HG03571 (cell line): ENCODE results near the gene PVALB.

ENCODE experiments used
- ATAC-seq: cut with Tn5 transposase; IDR thresholded peaks from one replicate; pipeline ENCODE4 v1.9.1; 2021; ENCODE audit not compliant: unreplicated experiment

Gene PVALB

GRCh38 chr22:36815558-36816338, 1.1 kb downstream of the PVALB start:
- no peak for ATAC-seq

- no peak for ATAC-seq
Measured at GRCh38 chr22:36814801-36815200, 2.0 kb downstream of the PVALB start.

GRCh38 chr22:36811094-36811800, 5.6 kb downstream of the PVALB start:
- ATAC-seq, result no peak

- no peak for ATAC-seq
Measured at GRCh38 chr22:36809351-36809750, 7.5 kb downstream of the PVALB start.

GRCh38 chr22:36808721-36809344, 8.0 kb downstream of the PVALB start:
- ATAC-seq, result no peak

GRCh38 chr22:36807627-36808026, 9.2 kb downstream of the PVALB start:
- no peak for ATAC-seq

- ATAC-seq, result no peak
Measured at GRCh38 chr22:36806835-36807234, 10.0 kb downstream of the PVALB start.

GRCh38 chr22:36803358-36803757, 13.5 kb downstream of the PVALB start:
- ATAC-seq, result no peak

GRCh38 chr22:36798674-36799066, 18.2 kb downstream of the PVALB start:
- ATAC-seq, result no peak

GRCh38 chr22:36797911-36798673, 18.7 kb downstream of the PVALB start:
- no peak for ATAC-seq

GRCh38 chr22:36797374-36797773, 19.5 kb downstream of the PVALB start:
- no peak for ATAC-seq

- ATAC-seq, result no peak
Measured at GRCh38 chr22:36796552-36797175, 20.2 kb downstream of the PVALB start.

GRCh38 chr22:36795633-36796032, 21.2 kb downstream of the PVALB start:
- no peak for ATAC-seq

GRCh38 chr22:36790648-36791047, 26.2 kb downstream of the PVALB start:
- ATAC-seq, result no peak

- ATAC-seq, result no peak
Measured at GRCh38 chr22:36787204-36787988, 29.4 kb downstream of the PVALB start.

- ATAC-seq, result no peak
Measured at GRCh38 chr22:36783743-36784142, 33.1 kb downstream of the PVALB start.

GRCh38 chr22:36781656-36782627, 34.9 kb downstream of the PVALB start:
- peak; percentile 54 for ATAC-seq

GRCh38 chr22:36778020-36778419, 38.8 kb downstream of the PVALB start:
- no peak for ATAC-seq

GRCh38 chr22:36776722-36777121, 40.1 kb downstream of the PVALB start:
- no peak for ATAC-seq
